ENCODE measurements around the gene PFKFB3.
"Not testable (repeated sequence)": the region's sequence is repeated elsewhere in the genome, so short reads cannot be mapped to it uniquely, and the experiment has no call there.

Gene PFKFB3

GRCh38 chr10:6239213-6239991, 36.7 kb downstream of the PFKFB3 start:
- no peak for DNase-seq

GRCh38 chr10:6240254-6240653, 37.5 kb downstream of the PFKFB3 start:
- DNase-seq = no peak

GRCh38 chr10:6242089-6242488, 39.4 kb downstream of the PFKFB3 start:
- no peak for DNase-seq

GRCh38 chr10:6244510-6244909, 41.8 kb downstream of the PFKFB3 start:
- no peak for DNase-seq

GRCh38 chr10:6247041-6247712, 44.4 kb downstream of the PFKFB3 start:
- no peak for DNase-seq

GRCh38 chr10:6248908-6249307, 46.2 kb downstream of the PFKFB3 start:
- not testable (repeated sequence) for DNase-seq

GRCh38 chr10:6249698-6250097, 47.0 kb downstream of the PFKFB3 start:
- no peak for DNase-seq

- no peak for DNase-seq
Measured at GRCh38 chr10:6250745-6251144, 48.0 kb downstream of the PFKFB3 start.

- no peak for DNase-seq
Measured at GRCh38 chr10:6254201-6254600, 51.5 kb downstream of the PFKFB3 start.

- no peak for DNase-seq
Measured at GRCh38 chr10:6255548-6256061, 52.9 kb downstream of the PFKFB3 start.

GRCh38 chr10:6256439-6256838, 53.7 kb downstream of the PFKFB3 start:
- no peak for DNase-seq

- DNase-seq = no peak
Measured at GRCh38 chr10:6259153-6259552, 56.4 kb downstream of the PFKFB3 start.

GRCh38 chr10:6260843-6261242, 58.1 kb downstream of the PFKFB3 start:
- DNase-seq = no peak

- no peak for DNase-seq
Measured at GRCh38 chr10:6267941-6268340, 65.2 kb downstream of the PFKFB3 start.

GRCh38 chr10:6269432-6269831, 66.7 kb downstream of the PFKFB3 start:
- no peak for DNase-seq

- DNase-seq = no peak
Measured at GRCh38 chr10:6269953-6270867, 67.5 kb downstream of the PFKFB3 start.

GRCh38 chr10:6270951-6271350, 68.2 kb downstream of the PFKFB3 start:
- no peak for DNase-seq

- DNase-seq = no peak
Measured at GRCh38 chr10:6271663-6272062, 68.9 kb downstream of the PFKFB3 start.

- DNase-seq = no peak
Measured at GRCh38 chr10:6272126-6272525, 69.4 kb downstream of the PFKFB3 start.

- no peak for DNase-seq
Measured at GRCh38 chr10:6273351-6273750, 70.6 kb downstream of the PFKFB3 start.

- no peak for DNase-seq
Measured at GRCh38 chr10:6274040-6274439, 71.3 kb downstream of the PFKFB3 start.

- no peak for DNase-seq
Measured at GRCh38 chr10:6274484-6274883, 71.8 kb downstream of the PFKFB3 start.

Measured in NCI-H1417 treated with DMSO at 0.1 percent for 48 hours (cell line).